ENCODE measurements around the gene PLEKHA7. TPM values are rescaled to one million over a fixed set of nuclear protein-coding genes. Genes with fewer than 3 reads are reported as not detected.

The PLEKHA7 gene
- total and polyA plus RNA-seq, 2 of the 4 experiments (the other 2 are of a cell fraction): 0.12 TPM; not detected in 1

DNA sequence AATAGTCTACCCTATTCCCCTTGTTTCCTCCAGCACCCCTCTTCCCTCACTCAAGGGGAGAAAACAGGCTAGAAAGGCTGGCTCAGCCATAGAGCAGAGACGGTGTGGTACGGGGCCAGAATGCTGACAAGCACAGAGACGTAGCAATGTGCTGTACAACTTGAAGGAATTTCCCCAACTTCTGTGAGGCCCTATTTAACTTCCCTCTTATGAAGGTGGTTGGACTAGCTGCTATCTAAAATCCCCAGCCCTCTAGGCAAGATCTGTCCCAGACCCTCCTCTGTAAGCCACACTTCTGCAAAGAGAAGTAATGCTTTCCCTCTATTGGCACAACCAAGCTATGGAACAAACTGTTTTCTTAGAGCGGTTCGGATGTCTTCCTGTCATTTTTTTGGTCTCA lies 37.8 kb downstream of the PLEKHA7 start:
- H4K8ac ChIP-seq (ENCODE audit: low read depth in 2 of 2, low read length in 2 of 2): no peak overlapping the region
- H4K20me1 ChIP-seq (ENCODE audit: insufficient read depth, low read length): no peaks in the 10 kb centered on the region
- H3K4ac ChIP-seq (ENCODE audit: low read depth, low read length): no peak overlapping the region
- no peak overlapping the region for H3K4me3 ChIP-seq (ENCODE audit: insufficient read depth, low read depth, low read length)
- WGBS, 2 experiments (ENCODE audit: extremely low coverage in 2 of 2, insufficient read length in 1 of 2): 63% methylated on average over 2 of the region's 5 CpGs; no CpG with 5 or more reads in 1 of the 2 experiments
- ChIA-PET POLR2A (ENCODE audit: unreplicated experiment) (interaction anchor here (0.6 kb wide), 1 partner anchor 33 kb away, joined by 3 read pairs; no protein-coding TSS in a partner anchor), CTCF (no interaction called here)
- no peak overlapping the region for H3K27ac ChIP-seq (ENCODE audit: insufficient read depth, low read length)
- no peak for TF ChIP-seq FOS (IDR thresholded peaks at IDR 0.05; ENCODE audit: low read depth, low read length)
- no peak for TF ChIP-seq MAZ (IDR thresholded peaks at IDR 0.05; ENCODE audit: borderline replicate concordance, low read depth, low read length)
- TF ChIP-seq CEBPB (IDR thresholded peaks at IDR 0.05; ENCODE audit: low read depth, low read length): no peak
- no peak for TF ChIP-seq CHD1 (IDR thresholded peaks at IDR 0.05; ENCODE audit: low read depth, low read length)
- TF ChIP-seq RFX5 (IDR thresholded peaks at IDR 0.05; ENCODE audit: low read depth, low read length): no peak
- TF ChIP-seq, protein P1, sequence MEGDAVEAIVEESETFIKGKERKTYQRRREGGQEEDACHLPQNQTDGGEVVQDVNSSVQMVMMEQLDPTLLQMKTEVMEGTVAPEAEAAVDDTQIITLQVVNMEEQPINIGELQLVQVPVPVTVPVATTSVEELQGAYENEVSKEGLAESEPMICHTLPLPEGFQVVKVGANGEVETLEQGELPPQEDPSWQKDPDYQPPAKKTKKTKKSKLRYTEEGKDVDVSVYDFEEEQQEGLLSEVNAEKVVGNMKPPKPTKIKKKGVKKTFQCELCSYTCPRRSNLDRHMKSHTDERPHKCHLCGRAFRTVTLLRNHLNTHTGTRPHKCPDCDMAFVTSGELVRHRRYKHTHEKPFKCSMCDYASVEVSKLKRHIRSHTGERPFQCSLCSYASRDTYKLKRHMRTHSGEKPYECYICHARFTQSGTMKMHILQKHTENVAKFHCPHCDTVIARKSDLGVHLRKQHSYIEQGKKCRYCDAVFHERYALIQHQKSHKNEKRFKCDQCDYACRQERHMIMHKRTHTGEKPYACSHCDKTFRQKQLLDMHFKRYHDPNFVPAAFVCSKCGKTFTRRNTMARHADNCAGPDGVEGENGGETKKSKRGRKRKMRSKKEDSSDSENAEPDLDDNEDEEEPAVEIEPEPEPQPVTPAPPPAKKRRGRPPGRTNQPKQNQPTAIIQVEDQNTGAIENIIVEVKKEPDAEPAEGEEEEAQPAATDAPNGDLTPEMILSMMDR (conservative IDR thresholded peaks at IDR 0.05; ENCODE audit: low read depth, low read length): no peak
- TF ChIP-seq, protein P2, sequence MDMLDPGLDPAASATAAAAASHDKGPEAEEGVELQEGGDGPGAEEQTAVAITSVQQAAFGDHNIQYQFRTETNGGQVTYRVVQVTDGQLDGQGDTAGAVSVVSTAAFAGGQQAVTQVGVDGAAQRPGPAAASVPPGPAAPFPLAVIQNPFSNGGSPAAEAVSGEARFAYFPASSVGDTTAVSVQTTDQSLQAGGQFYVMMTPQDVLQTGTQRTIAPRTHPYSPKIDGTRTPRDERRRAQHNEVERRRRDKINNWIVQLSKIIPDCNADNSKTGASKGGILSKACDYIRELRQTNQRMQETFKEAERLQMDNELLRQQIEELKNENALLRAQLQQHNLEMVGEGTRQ (IDR thresholded peaks at IDR 0.05; ENCODE audit: low read depth, low read length): no peak
- H3K23ac ChIP-seq (ENCODE audit: low read depth, low read length): no peak overlapping the region
- H2BK20ac ChIP-seq (ENCODE audit: low read depth, low read length): no peak overlapping the region
- no peak overlapping the region for H2BK15ac ChIP-seq (ENCODE audit: low read depth, low read length)
- H3K4me2 ChIP-seq (ENCODE audit: low read depth, low read length): no peak overlapping the region
- peaks cover 4% of the 10 kb centered on the region for H3K27me3 ChIP-seq (ENCODE audit: control insufficient read depth, insufficient read depth, low read length)
- no peak overlapping the region for H4K5ac ChIP-seq (ENCODE audit: low read depth, low read length)
- dilution Hi-C loops (cut with HindIII; ENCODE audit: low sequenced_read_pairs, unreplicated experiment) (no loop called here), intact Hi-C loops (cut with micrococcal nuclease) (no loop called here), in situ Hi-C loops (cut with MboI; ENCODE audit: low sequenced_read_pairs) (no loop called here)
- H2BK5ac ChIP-seq (ENCODE audit: low read depth, low read length, poor library complexity, severe bottlenecking): no peak overlapping the region
- no peak overlapping the region for H2AFZ ChIP-seq (replicated peaks; ENCODE audit: low read length, poor library complexity)
- H3K79me1 ChIP-seq (ENCODE audit: low read depth in 1 of 2, low read length in 2 of 2): no peaks in the 10 kb centered on the region
- ATAC-seq (ENCODE audit: low read depth): no peak
- no peak for DNase-seq
- no TSS peak for BruUV-seq (replicated peaks)
- H3K4me1 ChIP-seq (ENCODE audit: control insufficient read depth, insufficient read depth, low read length): no peaks in the 10 kb centered on the region
- no peak overlapping the region for H2AK9ac ChIP-seq (replicated peaks; ENCODE audit: low read depth, low read length, poor library complexity)
- no peaks in the 10 kb centered on the region for H3K9me1 ChIP-seq (ENCODE audit: insufficient read depth, low read length)
- no peaks in the 10 kb centered on the region for H3K9me3 ChIP-seq (ENCODE audit: control insufficient read depth, insufficient read depth, low read length)
- H3K14ac ChIP-seq (replicated peaks; ENCODE audit: low read depth, low read length): no peak overlapping the region
- H3K36me3 ChIP-seq (ENCODE audit: control insufficient read depth, insufficient read depth, low read length): no peaks in the 10 kb centered on the region
- H2AK5ac ChIP-seq (ENCODE audit: low read depth, low read length): no peak overlapping the region
- no peak overlapping the region for H3K56ac ChIP-seq (ENCODE audit: extremely low read depth, insufficient read depth, low read length)
- H2BK120ac ChIP-seq (ENCODE audit: low read depth, low read length): no peak overlapping the region
- H4K91ac ChIP-seq (ENCODE audit: insufficient read depth, low read depth, low read length): no peak overlapping the region
- H3K18ac ChIP-seq (ENCODE audit: low read depth, low read length): no peak overlapping the region
- no peak overlapping the region for H3K9ac ChIP-seq (ENCODE audit: low read depth, low read length)
